Measurements from ENCODE around the gene RPAP3.
A peak's percentile ranks its signal among the peaks of the same experiment; 100 is the strongest.

The RPAP3 gene

GRCh38 chr12:47721431-47721973, 15.7 kb upstream of the RPAP3 start:
- no peak for DNase-seq (ENCODE audit: low read depth, low spot score)

GRCh38 chr12:47718531-47718930, 12.7 kb upstream of the RPAP3 start:
- no peak for DNase-seq (ENCODE audit: low read depth, low spot score)

- DNase-seq (ENCODE audit: low read depth, low spot score), result peak; percentile 75
Measured at GRCh38 chr12:47717443-47718193, 11.8 kb upstream of the RPAP3 start.

GRCh38 chr12:47717046-47717442, 11.2 kb upstream of the RPAP3 start:
- no peak for DNase-seq (ENCODE audit: low read depth, low spot score)

GRCh38 chr12:47715877-47716548, 10.2 kb upstream of the RPAP3 start:
- DNase-seq (ENCODE audit: low read depth, low spot score), result no peak

GRCh38 chr12:47715393-47715876, 9.6 kb upstream of the RPAP3 start:
- no peak for DNase-seq (ENCODE audit: low read depth, low spot score)

- DNase-seq (ENCODE audit: low read depth, low spot score), result no peak
Measured at GRCh38 chr12:47714826-47715386, 9.1 kb upstream of the RPAP3 start.

- no peak for DNase-seq (ENCODE audit: low read depth, low spot score)
Measured at GRCh38 chr12:47712171-47712570, 6.3 kb upstream of the RPAP3 start.

GRCh38 chr12:47711448-47711847, 5.6 kb upstream of the RPAP3 start:
- no peak for DNase-seq (ENCODE audit: low read depth, low spot score)

GRCh38 chr12:47710278-47710677, 4.4 kb upstream of the RPAP3 start:
- no peak for DNase-seq (ENCODE audit: low read depth, low spot score)

- no peak for DNase-seq (ENCODE audit: low read depth, low spot score)
Measured at GRCh38 chr12:47709671-47710070, 3.8 kb upstream of the RPAP3 start.

- no peak for DNase-seq (ENCODE audit: low read depth, low spot score)
Measured at GRCh38 chr12:47709237-47709636, 3.4 kb upstream of the RPAP3 start.

GRCh38 chr12:47707905-47708543, 2.2 kb upstream of the RPAP3 start:
- no peak for DNase-seq (ENCODE audit: low read depth, low spot score)

GRCh38 chr12:47707355-47707754, 1.5 kb upstream of the RPAP3 start:
- no peak for DNase-seq (ENCODE audit: low read depth, low spot score)

GRCh38 chr12:47705229-47705565, 633 bp downstream of the RPAP3 start:
- no peak for DNase-seq (ENCODE audit: low read depth, low spot score)

GRCh38 chr12:47704719-47705118, 1.1 kb downstream of the RPAP3 start:
- DNase-seq (ENCODE audit: low read depth, low spot score), result no peak

GRCh38 chr12:47700263-47700662, 5.6 kb downstream of the RPAP3 start:
- no peak for DNase-seq (ENCODE audit: low read depth, low spot score)

GRCh38 chr12:47698631-47699030, 7.2 kb downstream of the RPAP3 start:
- no peak for DNase-seq (ENCODE audit: low read depth, low spot score)

GRCh38 chr12:47698055-47698454, 7.8 kb downstream of the RPAP3 start:
- DNase-seq (ENCODE audit: low read depth, low spot score), result no peak

- no peak for DNase-seq (ENCODE audit: low read depth, low spot score)
Measured at GRCh38 chr12:47689215-47689614, 16.6 kb downstream of the RPAP3 start.

GRCh38 chr12:47687636-47688035, 18.2 kb downstream of the RPAP3 start:
- no peak for DNase-seq (ENCODE audit: low read depth, low spot score)

- no peak for DNase-seq (ENCODE audit: low read depth, low spot score)
Measured at GRCh38 chr12:47686645-47687240, 19.1 kb downstream of the RPAP3 start.
